ENCODE data around the gene APOL1. TPM values are rescaled to one million over a fixed set of nuclear protein-coding genes. Genes with fewer than 3 reads are reported as not detected.
A peak's percentile ranks its signal among the peaks of the same experiment; 100 is the strongest.

The APOL1 gene
- total RNA-seq, 6 experiments from 2014 or later: 85.1 to 299 (median 119) TPM

- DNase-seq (peak in 1 of 3 donors; percentile 49), ATAC-seq (no peak)
- Histone ChIP-seq H3K36me3 (peaks cover 31 to 85% (median 71%) of the 10 kb centered on the region in 4 donors), H3K4me3 (no peak overlapping the region), H3K27me3 (no peaks in the 10 kb centered on the region), H3K9me3 (no peaks in the 10 kb centered on the region), H3K27ac (no peak overlapping the region), H3K4me1 (peaks cover 0 to 14% (median 5%) of the 10 kb centered on the region in 4 donors)
- 89% methylated on average over 3 of the region's 11 CpGs for WGBS (ENCODE audit: insufficient coverage, low coverage, low lambda C conversion rate, missing lambda C conversion rate)
- TF ChIP-seq CTCF (IDR thresholded peaks at IDR 0.05): no peak
- TF ChIP-seq POLR2A (IDR thresholded peaks at IDR 0.05): no peak
- intact Hi-C loops (cut with DNase I): loop anchor here in 1 of 2 donors (5.0 kb wide), 1 partner anchor 178 kb away; no protein-coding TSS in a partner anchor
Observed at GRCh38 chr22:36294801-36295200, 41.9 kb downstream of the APOL1 start.

- Histone ChIP-seq H3K36me3 (peaks cover 33 to 87% (median 74%) of the 10 kb centered on the region in 4 donors), H3K9me3 (no peaks in the 10 kb centered on the region), H3K4me3 (no peak overlapping the region), H3K27me3 (no peaks in the 10 kb centered on the region), H3K4me1 (peaks cover 0 to 14% (median 6%) of the 10 kb centered on the region in 4 donors), H3K27ac (no peak overlapping the region)
- TF ChIP-seq CTCF (IDR thresholded peaks at IDR 0.05) (no peak), POLR2A (IDR thresholded peaks at IDR 0.05) (no peak)
- DNase-seq (peak in 1 of 3 donors; percentile 40), ATAC-seq (no peak)
- no CpG with 5 or more reads among the region's 7 CpGs for WGBS (ENCODE audit: insufficient coverage, low coverage, low lambda C conversion rate, missing lambda C conversion rate)
- intact Hi-C loops (cut with DNase I): loop anchor here in 1 of 2 donors (5.0 kb wide), 1 partner anchor 177 kb away; no protein-coding TSS in a partner anchor
Observed at GRCh38 chr22:36295247-36295646, 42.3 kb downstream of the APOL1 start.

- intact Hi-C loops (cut with DNase I): loop anchor here in 1 of 2 donors (5.0 kb wide), 1 partner anchor 176 kb away; no protein-coding TSS in a partner anchor
Observed at GRCh38 chr22:36296690-36297089, 43.8 kb downstream of the APOL1 start.

GRCh38 chr22:36297568-36297967, 44.6 kb downstream of the APOL1 start:
- Histone ChIP-seq H3K4me3 (no peak overlapping the region), H3K9me3 (no peaks in the 10 kb centered on the region), H3K4me1 (peaks cover 0 to 14% (median 6%) of the 10 kb centered on the region in 4 donors), H3K36me3 (peaks cover 49 to 100% (median 80%) of the 10 kb centered on the region in 4 donors), H3K27me3 (no peaks in the 10 kb centered on the region), H3K27ac (no peak overlapping the region)
- no peak for DNase-seq
- TF ChIP-seq CTCF (IDR thresholded peaks at IDR 0.05) (no peak), POLR2A (IDR thresholded peaks at IDR 0.05) (no peak)
- WGBS (ENCODE audit: insufficient coverage, low coverage, low lambda C conversion rate, missing lambda C conversion rate): 92% methylated on average over 10 of the region's 19 CpGs
- ATAC-seq: no peak
- intact Hi-C loops (cut with DNase I): loop anchor here in 1 of 2 donors (5.0 kb wide), 1 partner anchor 175 kb away; no protein-coding TSS in a partner anchor

More at GRCh38 chr22:36296690-36297089, 43.8 kb downstream of the APOL1 start:
- Histone ChIP-seq H3K36me3 (peaks cover 42 to 100% (median 80%) of the 10 kb centered on the region in 4 donors), H3K27me3 (no peaks in the 10 kb centered on the region), H3K9me3 (no peaks in the 10 kb centered on the region), H3K4me1 (peaks cover 0 to 14% (median 6%) of the 10 kb centered on the region in 4 donors), H3K27ac (no peak overlapping the region), H3K4me3 (no peak overlapping the region)
- no peak for ATAC-seq
- no peak for DNase-seq
- no CpG with 5 or more reads among the region's 15 CpGs for WGBS (ENCODE audit: insufficient coverage, low coverage, low lambda C conversion rate, missing lambda C conversion rate)
- TF ChIP-seq POLR2A (IDR thresholded peaks at IDR 0.05) (no peak), CTCF (IDR thresholded peaks at IDR 0.05) (no peak)

Measured in right lobe of liver (tissue), 6 donors.